Amniotic epithelial cell (primary cell): ENCODE data around the gene VPS52.
"Not testable (repeated sequence)": the region's sequence is repeated elsewhere in the genome, so short reads cannot be mapped to it uniquely, and the experiment has no call there.

Experiments used
- DNase-seq: peaks from one replicate; pipeline ENCODE4 v3.0.0-alpha.2; 2010; ENCODE audit warnings: low read depth

VPS52 gene

DNA sequence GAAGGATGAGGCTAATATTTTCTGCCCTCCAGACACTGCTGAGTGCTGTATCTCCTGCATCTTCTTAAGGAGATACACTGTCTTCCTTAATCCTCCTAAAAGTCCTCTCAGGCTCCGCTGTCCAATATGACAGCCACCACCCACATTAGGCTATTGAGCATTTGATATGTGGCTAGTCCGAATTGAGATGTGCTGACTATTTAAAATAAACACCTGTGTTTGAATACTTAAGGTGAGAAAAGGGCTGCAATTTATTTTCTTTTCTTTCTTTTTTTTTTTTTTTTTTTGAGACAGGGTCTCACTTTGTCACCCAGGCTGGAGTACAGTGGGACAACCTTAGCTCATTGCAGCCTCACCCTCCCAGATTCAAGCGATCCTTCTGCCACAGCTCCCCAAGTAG is 30.2 kb upstream of the VPS52 start:
- no peak for DNase-seq

DNA sequence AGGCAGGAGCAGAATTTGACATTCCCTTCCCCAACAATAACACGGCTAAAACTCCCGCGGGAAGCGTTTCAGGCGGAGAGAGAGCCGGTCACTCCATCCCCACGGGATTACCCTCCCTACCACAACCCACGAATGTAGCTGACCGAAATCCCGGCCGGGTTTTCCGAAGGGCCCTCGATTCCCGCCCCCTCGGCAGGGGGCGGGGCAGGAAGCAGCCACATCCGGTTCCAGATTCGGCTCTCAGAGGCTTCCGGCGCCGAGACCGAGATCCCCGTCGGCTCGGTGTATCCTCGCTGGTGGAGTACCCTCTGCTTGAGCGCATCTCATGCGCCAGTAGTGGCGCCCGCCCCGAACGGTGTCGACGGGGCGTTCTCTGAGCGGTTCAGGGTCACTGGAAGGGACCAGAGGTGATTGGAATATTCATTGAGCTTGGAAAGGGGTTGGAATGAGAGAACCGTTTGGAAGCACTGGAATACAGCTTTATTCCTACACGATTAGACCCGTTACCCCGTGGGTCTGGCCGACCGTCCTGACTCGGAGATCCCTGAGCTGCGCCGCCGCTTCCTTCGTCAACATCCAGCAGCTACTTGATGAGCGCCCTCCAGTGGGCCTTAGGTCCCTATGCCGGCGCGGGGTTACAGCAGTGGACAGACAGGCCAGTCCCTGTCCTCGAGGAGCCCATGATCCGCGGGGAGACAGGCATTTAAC is 27.7 kb upstream of the VPS52 start:
- peak; percentile 90 for DNase-seq

DNA sequence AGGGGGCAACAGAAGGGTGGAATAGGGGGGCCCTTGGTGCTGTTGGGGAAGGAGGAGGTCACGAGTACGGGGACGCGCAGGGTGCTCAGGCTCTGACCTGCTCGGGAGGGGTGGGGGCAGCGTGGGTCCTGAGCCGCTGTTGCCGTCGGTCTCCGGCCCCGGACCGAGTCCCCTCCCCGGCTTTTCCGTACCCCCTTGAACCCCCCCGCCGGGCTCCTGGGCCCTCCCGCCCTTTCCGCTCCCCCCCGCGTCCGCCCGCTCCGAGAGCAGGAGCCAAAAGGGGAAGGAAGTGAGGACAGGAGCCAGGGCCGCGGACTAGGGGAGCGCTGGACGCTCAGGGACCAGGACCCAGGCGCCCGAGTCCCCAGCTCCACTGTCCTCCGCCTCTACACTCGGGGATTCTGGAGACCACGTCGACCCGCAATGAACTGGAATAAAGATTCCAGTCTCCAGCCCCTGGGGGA is 27.1 kb upstream of the VPS52 start, which contains the start of gene RGL2:
RGL2 (minus strand) TSS at position 170 of the 464 bp plus-strand sequence. CDS start 332 bp downstream, outside the sequence.
- peak; percentile 48 for DNase-seq

DNA sequence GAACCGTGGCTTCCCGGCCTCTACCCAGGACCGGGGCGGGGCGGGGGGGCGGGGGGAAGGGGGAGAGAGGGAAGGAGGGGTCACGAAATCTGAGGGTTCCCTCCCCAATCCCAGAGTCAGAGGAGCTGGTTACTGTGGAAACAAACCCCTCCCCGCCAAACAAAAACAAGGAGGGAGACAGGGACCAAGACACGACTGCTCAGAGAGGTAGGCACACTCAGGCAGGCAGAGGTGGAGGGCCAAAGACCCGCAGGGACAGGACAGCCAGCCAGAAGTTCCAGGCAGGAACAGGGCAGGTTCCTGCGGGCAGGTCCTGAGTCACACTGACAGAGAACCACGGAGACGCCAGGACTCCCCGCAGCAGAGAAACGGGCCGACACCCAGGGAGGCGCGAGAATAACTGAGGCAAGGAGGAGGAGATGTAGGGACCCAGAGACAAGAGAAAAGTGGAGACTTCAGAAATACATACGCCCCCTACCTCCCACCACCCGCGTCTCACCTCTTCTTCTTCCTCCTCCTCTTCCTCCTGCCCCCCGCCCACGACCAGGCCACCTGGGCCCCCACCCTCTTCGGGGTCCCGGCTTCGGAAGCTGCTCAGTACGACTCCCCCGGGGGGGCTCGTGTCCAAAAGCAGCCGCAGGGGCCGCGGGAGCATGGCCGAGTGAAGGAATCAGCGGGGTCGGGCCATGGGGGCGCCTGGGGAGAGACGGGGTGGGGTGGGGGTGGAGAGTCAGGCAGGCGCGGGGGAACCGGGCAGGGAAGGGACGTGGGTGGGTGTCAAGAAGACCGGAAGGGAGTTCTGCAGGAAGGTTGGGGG is 26.5 kb upstream of the VPS52 start:
- DNase-seq, result peak; percentile 80

DNA sequence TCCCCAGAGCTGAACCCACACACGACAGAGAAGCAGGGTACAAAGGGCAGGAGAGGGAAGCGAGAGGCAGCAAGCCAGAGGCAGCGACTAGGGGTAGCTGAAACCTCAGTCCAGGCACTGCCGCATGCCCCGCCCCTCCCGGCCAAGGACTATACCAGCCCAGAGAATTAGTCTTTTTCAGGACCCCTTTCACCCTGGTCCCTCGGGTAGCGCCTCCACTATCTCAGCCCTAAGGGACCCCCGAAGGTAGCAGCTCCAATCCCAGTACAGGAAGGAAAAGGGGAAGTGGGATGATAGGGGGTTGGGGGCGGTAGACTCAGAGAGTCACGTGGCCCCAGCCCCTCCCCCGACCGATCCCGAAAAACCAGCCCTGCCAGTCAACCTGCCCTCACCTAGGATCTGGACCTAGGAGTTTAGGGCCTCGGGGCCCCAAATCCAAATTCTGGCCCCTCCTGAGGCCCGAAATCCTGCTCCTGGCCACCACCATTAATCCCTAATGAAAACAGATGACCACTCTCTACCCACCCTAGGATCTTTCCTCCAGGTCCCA is 25.8 kb upstream of the VPS52 start:
- no peak for DNase-seq

DNA sequence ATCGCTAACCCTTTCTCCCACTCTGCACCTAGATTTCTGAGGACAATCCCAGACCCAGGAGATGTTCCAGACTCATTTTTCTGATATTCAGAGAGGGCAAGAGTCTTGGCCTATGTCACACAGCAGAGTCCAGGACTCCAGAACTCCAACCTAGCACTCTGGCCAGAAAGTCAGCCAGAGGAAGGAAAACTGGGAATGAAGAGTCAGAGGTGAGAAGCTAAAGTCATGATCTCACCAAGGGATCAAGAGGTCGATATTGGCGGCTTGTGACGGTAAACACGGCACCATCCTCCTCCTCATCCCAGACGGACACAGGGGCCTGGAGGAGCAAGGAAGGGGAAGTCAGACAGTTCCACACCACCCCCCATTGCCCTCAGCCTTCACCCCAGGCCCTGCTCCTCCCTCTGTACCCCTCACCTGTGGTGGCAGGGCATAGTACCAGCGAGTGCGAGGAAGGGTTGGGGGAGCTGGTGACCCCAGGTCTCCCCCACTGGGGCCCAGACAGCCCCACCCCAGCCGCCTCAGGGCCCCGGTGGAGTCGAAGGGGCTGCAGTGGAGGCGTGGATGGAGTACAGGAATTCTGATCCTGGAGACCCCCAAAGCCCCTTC is 25.2 kb upstream of the VPS52 start:
- no peak for DNase-seq

DNA sequence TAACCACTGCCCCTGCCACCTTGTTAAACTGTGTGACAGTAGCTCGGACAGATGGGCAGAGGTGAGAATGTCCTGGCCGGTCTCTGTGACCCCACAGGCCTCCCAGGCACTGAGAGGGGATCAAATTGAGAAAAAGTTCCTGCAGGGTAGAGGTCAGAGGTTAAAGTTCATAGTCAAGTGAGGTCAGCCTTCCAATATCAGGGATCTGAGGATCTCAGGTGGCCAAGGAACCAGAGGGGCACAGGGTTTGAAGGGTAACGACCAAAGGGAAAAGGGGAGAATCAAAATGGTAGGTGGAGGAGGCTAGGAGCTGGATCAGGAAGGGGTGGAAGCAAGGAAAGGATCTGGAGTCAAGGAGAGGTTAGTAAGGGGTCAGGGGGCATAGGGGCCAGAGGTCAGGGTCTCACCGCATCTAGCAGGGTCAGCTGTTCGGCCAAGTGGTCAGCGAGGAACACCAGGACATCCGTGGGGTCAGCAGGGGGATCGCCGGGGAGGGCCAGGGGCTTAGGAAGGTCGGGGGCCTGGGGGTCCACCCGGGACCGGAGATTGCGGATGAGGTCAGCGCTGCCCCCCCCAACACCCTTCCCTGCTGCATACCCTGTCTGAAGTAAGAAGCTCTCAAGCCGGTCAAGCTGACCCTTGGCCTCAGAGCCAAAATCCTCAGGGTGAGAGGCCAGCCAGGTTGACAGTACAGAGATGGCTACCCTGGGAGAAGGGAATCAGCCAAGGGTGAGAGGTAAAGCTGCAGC is 24.1 kb upstream of the VPS52 start:
- DNase-seq, result no peak

DNA sequence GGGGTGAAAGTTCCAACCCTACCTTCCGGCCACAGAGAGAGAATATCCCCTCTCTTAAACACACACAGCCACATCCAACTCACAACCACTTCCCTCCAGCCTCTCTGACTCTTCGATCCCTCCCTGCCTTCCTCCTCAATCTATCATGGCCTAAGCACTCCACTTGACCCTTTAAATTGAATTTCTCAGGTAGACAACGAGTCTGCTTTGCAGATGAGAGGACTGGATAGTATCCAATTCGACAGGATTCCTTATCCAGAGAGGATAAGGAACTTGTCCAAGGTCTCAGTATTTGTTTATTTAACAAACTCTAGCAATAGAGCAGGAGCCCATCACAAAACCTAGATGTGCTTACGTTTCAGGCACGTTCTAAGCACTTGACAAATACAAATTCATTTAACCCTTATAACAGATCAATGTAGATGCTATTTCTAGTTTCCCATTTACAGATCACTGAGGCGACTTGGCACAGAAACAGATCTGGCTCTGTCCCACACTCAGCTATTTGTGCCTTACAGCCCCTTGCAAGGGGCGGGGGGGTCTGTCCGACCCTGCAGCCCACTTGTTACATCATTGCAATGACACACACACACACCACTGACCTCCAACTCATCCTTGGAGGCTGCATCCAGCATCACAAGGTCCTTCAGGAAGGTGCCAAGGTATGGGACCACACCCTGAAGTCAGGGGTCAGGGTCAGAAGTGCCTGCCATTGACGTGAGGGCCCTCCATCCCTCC is 22.6 kb upstream of the VPS52 start:
- no peak for DNase-seq

DNA sequence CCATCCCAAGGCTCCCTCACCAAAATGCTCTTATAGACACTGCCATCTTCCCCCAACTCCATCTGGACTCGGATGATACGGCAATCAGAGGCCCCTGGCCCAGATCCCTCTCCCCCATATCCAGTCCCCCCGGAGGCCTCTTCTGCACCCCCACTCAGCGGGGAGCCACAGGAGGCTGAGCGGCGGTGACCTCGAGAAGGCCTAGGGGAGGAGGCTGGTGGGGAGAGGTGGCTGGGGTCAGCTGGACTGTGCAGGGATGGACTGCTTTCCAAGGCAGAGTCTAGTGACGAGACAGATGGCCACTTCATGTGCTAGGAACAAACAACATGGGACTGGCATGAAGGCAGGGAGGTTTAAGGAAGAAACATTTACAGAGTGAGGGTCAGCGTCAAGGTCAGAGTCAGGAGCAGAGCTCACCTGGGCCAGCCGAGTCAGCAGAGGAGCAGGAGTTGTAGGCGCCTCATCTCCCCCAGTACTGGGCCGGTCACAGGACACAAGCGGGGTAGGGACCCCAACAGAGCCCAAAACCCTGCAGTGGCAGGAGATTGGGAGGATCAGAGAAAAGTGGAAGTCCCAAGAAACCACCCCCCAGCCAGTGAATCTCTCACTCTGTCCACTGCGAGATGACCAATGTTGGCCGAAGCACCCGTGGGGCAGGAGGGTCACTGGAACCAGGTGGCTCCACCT is 21.5 kb upstream of the VPS52 start:
- no peak for DNase-seq

DNA sequence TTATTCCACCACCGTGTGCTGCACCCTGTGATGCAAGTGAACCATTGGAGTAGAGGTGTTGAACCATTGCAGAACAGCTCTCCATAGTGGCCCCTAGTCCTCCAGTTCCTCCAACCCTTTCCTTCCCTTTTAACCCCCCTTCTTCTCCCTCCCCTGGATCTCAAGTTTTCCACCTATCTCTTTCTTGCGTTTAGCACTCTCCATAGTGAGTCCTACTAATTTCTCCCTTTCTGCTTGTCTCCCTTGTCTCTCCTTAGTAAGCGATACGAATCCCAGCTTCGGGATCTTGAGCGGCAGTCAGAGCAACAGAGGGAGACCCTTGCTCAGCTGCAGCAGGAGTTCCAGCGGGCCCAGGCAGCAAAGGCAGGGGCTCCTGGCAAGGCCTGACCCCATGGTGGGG is 18.8 kb upstream of the VPS52 start:
- DNase-seq, result no peak

DNA sequence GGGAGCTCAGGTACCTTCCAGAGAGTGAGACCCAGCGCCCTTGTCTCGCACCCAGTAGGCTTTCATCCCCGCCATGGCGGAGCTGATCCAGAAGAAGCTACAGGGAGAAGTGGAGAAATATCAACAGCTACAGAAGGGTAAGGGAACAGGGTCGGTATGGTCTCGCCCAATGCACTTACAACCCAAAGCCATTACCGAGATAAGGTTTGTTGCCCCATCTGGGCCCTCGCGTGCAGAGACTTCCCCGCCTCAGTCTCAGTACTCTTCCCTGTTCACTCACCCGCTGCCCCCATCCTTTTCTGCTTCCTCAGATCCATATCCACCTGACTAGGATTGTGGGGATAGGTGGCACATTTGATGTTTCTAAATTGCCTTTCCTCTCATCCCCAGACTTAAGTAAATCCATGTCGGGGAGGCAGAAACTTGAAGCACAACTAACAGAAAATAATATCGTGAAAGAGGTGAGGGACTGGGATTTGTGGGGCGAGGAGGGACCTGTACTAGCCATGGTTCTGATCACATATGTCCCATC is 18.2 kb upstream of the VPS52 start:
- peak; percentile 33 for DNase-seq

DNA sequence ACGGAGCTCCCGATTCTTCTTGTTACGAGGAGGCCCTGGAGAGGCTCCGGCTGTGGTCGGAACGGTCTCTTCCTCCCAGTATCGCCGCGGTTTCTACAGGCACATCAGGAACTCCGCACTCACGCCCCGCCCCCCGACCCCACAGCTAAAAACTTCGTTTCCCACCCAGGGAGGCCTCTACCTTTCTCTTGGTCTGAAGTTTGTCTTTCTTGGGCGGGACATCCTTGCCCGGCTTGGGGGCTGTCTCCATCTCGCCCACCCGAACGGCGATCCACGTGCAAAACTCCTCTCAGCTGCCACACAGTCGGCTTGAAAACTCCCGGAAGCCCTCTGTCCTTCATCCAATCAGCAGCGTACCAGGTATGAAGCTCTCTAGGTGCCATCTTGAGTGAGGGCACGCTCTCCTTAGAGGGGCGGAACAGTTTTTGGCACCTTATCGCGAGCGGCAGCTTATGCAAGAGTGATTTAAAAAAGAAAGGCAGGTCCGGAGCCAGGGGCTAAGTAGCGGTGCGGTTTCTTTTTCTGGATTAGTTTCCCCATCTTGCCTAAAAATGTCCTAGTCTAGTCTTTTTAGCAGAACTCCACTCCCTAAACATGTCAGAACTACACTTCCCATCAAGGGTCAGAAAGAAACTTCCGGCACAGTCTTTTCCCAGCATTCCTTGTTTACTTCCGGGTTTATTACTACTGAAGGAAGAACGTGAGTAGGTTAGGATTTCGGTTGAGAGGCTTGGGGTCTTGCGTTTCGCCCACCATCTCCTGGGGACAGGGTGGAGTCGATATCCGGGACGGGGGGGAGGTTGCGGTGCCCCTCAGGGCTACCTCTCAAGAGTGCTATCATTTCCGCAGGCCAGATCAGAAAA is 17.5 kb upstream of the VPS52 start, which contains the start of the genes PFDN6 and WDR46:
PFDN6 (plus strand) TSS at position 681 of the 863 bp plus-strand sequence. CDS start 256 bp downstream, outside the sequence.
WDR46 (minus strand) TSS at position 319 of the 863 bp plus-strand sequence; CDS start at position 250, 69 bp downstream.
- peak; percentile 88 for DNase-seq

DNA sequence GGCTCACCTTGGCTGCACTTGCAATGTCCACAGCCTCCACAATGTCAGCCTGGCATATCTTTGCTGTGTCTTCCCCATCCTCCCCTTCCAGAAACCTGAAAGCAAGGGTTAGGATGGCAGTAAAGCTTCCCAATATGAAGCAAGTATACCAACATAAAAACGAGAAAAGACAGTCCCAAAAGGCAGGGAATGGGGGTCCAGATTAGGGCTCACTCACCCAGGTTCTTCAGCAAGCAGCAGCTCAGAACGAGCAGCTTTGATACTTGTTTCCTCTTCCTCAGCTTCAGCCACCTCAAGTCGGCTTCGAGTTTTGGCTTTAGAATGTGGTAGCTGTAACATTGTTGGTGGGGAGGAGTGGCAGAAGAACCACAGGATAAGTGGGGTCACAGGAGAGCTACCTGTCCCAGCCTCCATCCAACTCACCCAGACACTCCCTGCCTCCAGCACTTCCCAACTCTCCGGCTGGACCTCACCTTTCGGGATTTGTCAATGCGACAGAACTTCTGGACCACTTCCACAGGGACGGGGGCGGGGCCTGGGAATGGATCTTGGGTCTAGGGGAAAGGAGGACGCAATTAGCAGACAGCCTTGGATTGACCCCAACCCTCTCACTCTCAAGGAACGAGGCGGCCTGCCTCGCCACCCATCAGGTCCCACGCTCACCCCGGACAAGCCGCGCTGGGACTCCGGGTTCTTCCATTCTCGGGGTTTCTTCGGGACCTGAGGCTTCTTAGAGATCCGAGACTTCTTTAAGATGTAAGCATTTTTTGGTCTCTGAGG is 16.7 kb upstream of the VPS52 start:
- DNase-seq, result no peak

DNA sequence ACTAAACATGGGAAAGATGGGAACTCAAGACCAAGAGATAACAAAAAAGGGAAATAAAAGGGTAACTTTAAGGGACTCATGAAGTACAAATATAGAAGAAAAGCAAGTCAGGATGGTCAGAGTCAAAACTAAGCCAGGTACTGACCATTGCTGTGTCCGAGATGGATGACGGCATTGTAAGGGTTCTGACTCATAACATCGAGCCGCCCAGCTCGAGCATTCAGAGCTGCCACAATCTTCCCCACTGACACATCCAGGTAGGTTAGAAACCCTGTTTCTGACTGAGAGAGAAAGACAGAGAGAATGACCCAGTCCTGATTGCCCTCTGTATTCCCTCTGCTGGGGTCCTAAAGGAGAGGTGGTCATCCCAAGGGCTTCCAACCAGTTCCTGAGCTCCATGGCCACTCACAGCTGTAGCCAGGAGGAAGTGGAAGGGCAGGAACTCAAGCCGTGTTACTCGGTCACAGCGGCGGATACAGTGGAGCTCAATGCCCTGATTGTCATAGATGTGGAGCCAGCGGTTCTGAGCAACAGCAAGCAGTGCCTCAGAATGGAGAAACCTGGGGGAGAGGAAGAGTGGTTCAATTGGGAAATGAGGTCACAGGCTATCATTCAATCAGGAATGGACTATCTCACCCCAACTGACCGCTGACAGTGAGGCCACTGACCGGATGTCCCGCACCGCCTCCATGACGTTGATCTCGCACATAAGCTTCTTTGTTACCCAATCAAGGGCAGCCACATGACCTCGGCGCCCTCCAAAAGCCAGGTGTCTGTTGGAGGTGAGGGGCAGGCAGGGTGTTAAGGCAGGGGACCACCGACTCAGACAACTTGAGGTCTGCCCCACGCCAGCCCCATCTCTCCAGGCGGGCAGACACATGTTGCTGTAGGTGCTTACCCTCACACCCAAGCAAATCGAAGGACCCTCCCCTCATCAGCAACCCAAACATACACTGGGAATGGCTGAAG is 15.6 kb upstream of the VPS52 start:
- DNase-seq, result no peak

DNA sequence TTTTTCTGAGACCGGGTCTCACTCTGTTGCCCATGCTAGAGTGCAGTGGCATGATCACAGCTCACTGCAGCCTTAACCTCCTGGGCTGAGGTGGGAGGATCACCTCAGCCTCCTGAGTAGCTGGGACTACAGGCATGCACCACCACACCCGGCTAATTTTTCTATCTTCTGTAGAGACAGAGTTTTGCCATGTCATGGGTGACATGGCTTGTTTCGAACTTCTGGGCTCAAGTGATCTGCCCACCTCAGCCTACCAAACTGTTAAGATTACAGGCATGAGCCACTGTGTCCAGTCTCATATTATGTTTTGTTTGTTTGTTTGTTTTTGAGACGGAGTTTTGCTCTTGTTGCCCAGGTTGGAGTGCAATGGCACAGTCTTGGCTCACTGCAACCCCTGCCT is 13.5 kb upstream of the VPS52 start:
- DNase-seq, result not testable (repeated sequence)

DNA sequence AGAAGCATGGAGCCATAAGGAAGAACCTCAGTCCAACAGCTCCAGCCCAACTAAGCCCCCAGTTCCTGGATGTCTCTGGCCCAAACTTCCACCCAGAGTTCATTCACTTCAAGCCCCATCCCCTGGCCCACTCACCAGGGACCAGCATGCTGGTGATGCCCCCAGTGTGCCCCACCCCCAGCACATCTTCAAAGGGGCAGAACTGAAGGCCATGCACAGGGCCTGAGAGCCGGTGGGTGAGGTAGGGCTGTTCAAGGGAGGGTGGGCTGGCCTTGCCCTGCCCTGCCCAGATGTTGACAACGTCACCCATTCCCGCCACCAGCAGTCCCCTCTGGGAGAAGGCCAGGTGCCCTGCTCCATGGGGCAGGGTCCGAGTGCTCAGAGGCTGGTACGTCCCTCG is 8.9 kb upstream of the VPS52 start:
- no peak for DNase-seq

DNA sequence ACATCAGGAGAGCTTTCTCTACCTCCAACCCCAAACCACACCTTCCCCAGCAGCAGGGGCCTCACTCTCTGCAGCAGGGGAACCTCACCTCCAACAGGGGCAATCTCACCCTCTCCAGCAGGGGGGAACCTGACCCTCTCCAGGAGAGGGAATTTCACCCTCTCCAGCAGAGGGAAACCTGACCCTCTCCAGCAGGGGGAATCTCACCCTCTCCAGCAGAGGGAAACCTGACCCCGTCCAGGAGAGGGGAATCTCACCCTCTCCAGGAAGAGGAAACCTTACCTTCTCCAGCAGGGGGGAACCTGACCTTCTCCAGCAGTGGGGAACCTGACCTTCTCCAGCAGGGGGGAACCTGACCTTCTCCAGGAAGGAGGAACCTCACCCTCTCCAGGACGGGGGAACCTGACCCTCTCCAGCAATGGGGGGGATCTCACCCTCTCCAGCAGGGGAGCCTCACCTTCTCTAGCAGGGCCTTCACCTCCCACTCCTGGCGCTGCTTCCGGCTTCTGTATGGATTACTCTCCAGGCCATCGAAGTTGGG is 8.4 kb upstream of the VPS52 start:
- DNase-seq, result peak; percentile 58
